Measurements from ENCODE around the gene NFE2L2.
A peak's percentile ranks its signal among the peaks of the same experiment; 100 is the strongest.

- TF ChIP-seq POLR2A (IDR thresholded peaks at IDR 0.05; ENCODE audit: low read length) (peak; percentile 98), GATA1 (IDR thresholded peaks at IDR 0.05; ENCODE audit: low read depth, low read length) (no peak)
Observed at GRCh38 chr2:177212106-177212890, 52.2 kb downstream of the NFE2L2 start, which contains the start of gene HNRNPA3.

Data from erythroblast (primary cell).